HUDEP-2 (cell line): ENCODE measurements around the gene SCP2.
"Not testable (repeated sequence)": the region's sequence is repeated elsewhere in the genome, so short reads cannot be mapped to it uniquely, and the experiment has no call there.

Experiments
- DNase-seq, 76 experiments: peaks; one replicate each; lab custom pipeline; 2025; ENCODE audit not compliant: unreplicated experiment in 76 of 76; lab: John Stamatoyannopoulos, UW

Gene SCP2

DNA sequence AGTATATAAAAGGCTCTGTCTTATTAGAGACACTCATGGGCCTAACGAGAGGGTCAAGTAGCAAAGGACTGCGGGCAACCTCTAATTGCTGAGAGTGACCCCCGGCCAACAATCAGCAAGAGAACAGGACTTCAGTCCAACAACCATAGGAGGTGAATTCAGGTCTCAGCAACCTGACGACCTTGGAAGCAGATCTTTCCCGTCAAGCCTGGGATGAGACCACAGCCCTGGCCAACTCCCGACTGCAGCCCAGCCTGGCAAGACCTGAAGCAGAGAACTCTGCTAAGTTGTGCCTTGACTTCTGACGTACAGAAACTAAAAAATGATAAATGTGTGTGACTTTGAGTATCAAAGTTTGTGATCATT, 11.2 kb upstream of the SCP2 start:
- no peak for DNase-seq

DNA sequence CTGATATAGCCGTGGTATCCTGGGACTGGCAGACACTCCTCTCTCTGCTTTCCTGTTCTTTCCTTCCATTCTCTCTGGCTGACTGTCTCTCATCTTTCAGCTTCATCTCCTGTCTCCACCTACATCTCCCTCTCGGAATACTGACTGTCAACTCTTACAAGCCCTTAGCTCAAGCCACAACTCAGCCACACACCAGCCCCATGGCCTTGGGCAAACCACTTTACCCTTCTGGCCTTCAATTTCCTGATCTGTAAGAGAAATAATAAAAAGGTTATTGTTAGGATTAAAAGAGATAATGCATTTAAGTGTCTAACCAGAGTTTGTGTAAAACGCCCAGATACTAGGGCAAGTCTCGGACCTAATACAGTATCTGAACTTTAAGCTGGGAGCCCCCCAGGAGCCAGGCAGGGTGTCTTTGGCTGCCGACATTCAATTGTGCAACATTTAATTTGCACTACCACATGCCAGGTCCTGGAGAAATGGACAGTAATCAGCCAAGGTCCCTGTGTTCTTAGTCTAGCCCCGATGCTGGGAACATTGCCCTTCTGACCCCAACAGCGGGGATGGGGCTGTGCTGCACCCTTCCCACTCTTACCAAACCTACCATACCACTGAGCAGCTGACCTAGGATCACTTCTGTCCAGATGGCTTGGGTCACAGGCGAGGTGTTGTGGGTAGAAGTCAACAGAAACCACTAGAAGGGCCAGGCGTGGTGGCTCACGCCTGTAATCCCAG, 10.7 kb upstream of the SCP2 start:
- DNase-seq, result no peak

DNA sequence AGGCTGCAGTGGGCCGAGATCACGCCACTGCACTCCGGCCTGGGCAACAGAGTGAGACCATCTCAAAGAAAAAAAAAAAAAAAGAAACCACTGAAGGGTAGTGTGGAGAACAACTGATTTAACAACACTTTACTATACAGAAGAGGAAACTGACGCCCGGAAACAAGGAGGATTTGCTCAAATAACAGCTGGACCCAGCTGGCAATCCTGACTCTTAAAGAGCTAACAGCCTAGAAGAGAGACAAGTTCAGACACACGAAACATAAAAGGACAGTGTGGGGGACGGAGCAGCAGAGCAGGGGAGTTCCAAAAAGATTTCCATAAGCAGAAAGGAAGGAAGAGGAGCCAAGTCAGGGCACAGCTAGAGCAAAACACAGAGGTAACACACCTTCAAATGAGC, 9.9 kb upstream of the SCP2 start:
- no peak for DNase-seq

DNA sequence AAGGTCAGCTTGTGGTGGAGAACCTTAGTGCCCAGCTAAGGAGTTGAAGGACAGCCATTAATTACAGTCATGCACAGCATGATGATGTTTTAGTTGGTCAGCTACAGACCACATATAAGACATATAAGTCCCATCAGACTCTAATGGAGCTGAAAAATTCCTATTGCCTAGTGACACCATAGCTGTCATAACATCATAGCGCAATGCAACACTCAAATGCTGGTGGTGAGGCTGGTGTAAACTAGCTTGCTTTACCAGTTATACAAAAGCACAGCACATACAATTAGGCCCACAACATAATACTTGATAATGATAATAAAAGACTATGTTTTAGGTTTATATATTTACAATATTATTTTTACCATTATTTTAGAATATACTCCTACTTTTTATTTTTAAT, 9.5 kb upstream of the SCP2 start:
- DNase-seq, result no peak

DNA sequence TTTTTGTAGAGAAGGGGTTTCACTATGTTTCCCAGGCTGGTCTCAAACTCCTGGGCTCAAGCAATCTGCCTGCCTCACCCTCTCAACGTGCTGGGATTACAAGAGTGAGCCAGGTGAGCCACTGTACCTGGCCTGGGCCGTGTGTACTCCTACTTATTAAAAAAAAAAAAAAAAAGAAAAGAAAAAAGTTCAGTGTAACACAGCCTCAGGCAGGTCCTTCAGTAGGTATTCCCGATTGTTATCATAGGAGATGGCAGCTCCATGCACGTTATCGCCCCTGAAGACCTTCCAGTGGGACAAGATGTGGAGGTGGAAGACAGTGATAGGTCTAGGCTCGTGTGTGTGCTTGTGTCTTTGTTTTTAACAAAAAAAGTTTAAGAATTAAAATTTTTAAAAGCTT, 8.9 kb upstream of the SCP2 start:
- DNase-seq, result no peak

DNA sequence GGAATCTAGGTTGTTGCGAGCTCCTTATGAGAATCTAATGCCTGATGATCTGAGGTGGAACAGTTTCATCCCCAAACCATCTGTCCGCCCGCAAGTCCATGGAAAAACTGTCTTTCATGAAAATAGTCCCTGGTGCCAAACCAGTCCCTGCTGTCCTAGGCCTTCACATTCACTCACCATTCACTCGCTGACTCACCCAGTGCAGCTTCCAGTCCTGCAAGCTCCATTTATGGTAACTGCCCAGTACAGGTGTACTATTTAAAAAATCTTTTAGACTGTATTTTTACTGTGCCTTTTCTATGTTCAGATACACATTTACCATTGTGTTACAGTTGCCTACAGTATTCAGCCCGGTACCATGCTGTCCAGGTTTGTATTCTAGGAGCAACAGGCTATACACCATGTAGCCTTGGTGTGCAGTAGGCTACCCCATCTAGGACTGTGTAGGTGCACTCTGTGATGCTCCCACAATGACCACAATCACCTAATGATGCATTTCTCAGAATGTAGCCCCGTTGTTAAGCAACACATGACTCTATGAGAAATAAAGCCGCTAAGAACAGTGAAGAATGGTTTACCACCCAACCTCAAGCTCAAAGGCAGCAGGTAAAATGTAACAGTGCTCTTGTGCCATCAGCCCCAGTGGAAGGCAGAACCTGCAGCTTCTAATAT, 7.9 kb upstream of the SCP2 start:
- DNase-seq, result no peak

DNA sequence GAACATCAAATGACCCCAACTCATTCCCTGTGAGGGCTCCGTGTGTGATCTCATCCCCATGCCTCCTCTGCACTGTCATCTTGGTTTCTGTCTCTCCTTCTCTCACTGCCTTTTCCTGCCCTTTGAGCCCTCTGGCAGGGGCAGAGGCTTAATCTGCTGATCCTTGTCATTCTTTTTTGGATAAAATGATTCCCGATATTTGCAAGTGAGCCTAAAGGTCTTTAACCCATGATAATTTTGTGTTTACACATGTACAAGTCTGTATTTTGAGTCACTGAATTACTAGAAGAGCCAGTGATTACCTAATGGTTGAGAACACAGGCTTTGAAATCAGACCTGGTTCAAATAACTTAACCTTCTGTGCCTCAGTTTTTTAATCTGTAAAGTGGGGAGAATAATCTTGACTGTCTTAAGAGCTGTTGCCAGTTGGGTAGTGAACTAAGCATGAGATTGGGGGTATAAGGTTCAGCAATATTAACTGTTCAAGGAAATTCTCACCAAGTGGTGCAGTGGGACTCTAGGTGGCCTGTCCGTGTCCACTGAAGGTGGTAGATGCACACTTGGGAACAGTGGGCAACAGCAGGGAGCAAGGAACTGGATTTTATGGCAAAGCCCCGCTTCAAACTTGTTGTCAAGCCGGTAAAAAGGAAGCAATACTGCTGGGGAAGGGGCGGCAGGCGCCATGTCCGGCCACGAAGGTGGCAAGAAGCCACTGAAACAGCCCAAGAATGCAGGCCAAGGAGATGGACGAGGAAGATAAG, 7.2 kb upstream of the SCP2 start:
- no peak for DNase-seq

DNA sequence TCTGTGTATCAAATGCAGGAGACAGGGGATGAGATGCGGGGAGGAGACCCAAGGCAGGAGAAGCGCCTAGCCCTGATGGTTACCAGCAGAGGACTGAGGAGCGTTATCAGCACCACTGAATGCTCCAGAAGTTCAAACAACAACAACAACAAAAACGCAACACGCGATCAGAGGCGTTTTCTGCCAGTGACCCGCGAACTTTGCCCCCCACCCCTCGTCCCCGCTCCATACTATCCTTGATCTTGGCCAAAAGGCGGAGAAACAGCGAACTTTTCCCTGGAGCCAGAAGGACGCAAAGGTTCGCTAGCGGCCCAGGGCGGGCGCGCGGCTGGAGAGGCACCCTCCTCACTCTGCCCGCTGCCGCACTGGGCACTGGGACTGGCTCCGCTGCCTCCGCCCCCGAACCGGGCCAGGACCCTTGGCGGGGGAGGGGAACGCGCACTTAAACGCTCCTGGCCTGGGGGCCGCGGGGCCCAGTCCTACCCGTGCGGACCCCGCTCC, 6.2 kb upstream of the SCP2 start:
- DNase-seq, result no peak

DNA sequence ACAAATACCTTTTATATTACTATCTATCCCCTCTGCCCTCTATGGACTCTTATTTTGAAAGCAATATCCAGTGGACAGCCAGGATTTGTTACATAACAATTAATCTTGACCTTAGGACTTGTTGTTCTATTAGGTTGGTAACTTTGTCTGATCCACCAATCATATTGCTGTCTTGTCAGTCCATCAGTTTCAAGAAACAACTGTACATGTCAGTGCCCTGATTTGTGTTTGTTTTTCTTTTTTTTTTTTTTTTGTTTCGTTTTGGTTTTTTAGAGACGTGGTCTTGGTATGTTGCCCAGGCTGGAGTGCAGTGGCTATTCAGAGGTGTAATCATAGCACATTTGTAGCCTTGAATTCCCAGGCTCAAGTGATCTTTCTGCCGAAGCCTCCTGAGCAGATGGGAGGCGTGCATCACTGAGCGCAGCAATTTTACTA, 1.5 kb upstream of the SCP2 start:
- DNase-seq, result no peak

DNA sequence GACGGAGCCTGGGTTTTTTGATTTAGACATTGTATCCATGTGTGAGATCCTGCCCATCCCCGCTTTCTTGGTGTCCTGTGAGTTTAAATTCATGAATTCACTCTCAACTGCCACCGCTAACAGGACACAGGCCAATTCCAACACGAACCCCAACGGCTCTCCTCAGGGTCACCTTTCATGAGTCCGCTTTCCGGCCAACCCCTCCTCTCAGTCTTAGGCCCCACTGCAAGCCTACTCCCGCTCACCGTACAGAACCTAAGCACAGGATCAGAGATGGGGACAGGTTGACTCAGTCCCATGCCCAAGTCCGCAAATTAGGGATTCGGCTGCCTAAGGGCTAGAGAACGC, 238 bp upstream of the SCP2 start:
- no peak for DNase-seq

DNA sequence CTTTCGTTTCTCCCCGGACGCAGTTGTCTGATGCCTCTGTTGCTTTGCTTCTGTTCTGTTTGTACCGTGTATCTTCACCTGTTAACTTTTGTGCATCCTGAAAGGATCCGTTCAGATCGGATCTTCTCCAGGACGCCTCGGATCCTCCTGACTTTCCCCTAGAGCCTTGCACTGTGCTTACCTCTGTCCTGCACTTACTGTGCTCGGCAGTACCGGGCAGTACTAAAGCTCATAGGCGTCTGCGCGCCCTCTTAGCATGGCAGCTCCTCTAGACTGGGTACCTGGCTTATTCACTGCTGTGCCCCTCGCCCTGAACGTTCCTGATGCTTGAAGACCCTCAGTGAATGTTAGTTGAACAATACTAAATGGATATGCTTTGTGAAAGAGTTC, 934 bp downstream of the SCP2 start:
- DNase-seq, result no peak

DNA sequence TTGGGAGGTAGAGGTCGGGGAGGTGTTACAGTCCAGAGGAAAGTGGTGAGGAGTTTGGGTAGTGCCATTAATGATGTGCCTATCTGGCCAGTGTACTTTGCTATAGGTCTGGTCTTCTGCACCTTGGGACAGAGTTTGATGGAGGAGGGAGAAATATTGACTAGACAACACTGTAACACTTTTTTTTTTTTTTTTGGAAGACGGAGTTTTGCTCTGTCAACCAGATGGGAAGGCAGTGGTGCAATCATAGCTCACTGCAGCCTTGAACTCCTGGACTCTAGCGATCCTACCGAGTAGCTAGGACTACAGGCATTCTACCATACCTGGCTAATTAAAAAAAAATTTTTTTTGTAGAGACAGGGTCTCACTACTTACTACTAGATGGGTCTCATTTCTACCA, 1.9 kb downstream of the SCP2 start:
- DNase-seq, result no peak

DNA sequence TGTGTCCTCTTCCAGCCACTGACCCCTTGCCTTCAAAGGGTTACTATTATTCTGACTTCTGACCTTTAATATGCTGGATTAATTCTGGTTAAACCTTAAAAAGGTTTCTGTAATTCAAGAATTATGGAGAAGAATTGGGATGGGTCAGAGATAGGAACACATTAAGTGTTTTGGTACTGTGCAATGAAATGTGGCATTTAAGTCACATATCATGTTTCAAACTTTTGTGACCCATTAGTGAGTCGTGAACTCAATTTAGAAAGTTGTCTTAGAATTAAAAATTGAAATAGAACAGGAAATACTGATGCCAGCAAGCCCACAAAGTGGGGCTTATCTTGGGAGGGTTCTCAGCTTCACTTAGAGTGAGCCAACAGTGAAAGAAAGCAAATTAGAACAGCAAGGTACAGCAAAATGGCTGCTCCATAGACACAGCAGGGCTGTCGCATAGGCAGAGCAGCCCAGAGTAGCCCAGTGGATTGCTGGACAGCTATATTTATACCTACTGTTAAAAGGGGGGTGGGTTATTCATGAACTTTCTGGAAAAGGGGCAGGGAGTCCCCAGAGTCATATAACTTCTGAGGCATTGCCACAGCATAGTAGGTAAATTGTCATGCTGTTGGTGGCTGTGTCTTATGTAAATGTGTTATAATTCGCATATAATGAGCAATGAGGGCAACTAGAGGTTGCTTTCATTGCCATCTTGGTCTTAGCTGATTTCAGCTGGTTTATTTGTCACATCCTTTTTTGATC, 10.5 kb downstream of the SCP2 start:
- no peak for DNase-seq

DNA sequence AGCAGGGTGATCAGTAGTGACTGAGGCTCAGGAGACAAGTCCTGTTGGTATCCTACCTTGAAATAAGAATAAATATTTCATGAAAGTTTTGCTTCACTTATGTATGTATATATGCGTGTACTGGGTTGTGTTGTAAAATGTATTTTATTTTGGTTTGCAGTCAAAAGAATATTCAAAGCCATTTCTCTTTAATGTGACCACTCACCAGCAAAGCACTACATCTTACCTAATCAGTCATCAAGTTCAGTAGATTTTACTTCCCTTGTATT, 11.0 kb downstream of the SCP2 start:
- no peak for DNase-seq

DNA sequence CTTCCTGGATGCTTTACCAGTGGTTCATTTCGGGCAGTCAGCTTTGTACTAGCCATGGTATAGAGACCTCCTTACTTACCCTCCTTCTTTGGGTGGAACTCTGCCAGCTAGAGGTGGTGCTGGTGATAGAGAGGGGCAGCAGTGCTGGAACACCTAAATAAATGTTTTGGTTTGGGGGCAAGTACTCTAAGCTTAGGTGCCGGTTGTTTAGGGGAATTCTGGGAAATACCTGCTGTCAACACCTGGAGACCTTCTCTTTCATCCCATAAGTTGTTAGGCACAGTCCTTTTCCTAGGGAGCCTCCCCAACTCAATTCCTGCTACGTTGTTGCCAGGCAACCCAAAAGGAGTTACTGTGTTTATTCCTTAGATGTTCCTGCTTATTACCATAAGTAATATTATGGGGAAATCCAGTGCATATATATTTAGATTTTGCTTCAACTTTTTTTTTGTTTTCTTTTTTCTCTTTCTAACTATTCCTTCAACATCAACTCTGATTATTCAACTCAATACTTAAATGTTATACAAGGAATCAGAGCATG, 16.9 kb downstream of the SCP2 start:
- no peak for DNase-seq

DNA sequence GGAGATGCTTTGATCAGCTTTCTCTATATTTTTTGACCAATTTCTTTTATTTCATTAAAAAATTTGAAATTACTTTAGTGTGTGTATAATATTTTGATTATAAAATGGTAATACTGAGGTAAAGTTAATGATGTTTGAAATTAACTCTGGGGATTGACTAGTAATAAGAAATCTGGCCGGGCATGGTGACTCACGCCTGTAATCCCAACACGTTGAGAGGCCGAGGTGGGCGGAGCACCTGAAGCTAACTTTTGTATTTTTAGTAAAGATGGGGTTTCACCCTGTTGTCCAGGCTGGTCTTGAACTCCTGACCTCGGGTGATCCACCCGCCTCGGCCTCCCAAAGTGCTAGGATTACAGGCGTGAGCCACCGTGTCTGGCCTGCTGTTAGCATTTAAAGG, 17.5 kb downstream of the SCP2 start:
- no peak for DNase-seq

DNA sequence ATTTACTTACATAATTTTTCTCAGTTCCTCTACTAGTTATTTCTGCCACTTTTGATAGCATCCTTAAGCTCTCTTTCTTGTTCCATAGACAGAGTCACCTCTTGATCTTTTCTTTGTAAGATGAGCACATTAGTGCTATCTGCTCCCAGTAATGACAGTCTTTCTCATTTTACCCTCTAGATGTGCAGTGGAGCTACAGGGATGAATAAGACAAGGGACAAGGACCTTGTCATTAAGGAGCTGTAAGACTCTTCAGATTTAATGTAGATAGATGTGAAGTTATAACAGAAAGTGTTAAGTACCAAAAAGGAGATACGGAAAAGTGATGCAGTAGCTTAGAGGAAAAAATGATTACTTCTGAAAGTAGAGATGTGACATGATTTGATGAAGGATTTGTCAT, 20.4 kb downstream of the SCP2 start:
- DNase-seq, result no peak

DNA sequence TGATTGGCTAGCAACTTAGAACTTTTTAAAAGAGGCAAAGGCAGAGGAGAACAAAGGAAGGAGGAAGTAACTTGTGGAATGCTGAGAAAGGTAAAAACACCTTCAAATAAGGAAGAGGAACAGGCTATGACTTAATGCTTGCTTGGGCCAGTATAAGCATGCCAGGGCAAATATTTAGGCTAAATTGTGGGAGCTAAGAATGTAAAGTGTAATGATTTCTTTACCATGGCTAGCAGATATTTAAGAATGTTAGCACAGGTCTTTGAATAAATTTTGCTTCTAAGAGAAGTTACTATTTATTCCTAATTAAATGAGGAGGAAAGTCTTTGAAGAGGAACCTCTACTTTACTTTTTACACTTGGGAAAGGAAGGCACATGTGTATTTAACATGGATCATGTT, 22.5 kb downstream of the SCP2 start:
- not testable (repeated sequence) for DNase-seq

DNA sequence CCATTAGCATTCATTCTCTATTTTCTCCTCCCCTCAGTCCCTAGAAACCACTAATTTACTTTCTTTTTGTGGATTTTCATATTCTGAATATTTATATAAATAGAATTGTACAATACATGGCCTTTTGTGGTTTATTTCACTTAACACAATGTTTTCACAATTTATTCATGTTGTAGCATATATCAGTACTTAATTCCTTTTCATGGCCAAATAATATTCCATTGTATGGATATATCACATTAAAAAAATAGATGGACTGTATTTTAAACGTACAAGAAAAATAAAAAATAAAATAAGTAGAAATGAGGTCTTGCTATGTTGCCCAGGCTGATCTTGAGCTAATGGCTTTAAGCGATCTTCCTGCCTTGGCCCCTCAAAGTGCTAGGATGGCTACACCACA, 25.0 kb downstream of the SCP2 start:
- DNase-seq, result no peak

DNA sequence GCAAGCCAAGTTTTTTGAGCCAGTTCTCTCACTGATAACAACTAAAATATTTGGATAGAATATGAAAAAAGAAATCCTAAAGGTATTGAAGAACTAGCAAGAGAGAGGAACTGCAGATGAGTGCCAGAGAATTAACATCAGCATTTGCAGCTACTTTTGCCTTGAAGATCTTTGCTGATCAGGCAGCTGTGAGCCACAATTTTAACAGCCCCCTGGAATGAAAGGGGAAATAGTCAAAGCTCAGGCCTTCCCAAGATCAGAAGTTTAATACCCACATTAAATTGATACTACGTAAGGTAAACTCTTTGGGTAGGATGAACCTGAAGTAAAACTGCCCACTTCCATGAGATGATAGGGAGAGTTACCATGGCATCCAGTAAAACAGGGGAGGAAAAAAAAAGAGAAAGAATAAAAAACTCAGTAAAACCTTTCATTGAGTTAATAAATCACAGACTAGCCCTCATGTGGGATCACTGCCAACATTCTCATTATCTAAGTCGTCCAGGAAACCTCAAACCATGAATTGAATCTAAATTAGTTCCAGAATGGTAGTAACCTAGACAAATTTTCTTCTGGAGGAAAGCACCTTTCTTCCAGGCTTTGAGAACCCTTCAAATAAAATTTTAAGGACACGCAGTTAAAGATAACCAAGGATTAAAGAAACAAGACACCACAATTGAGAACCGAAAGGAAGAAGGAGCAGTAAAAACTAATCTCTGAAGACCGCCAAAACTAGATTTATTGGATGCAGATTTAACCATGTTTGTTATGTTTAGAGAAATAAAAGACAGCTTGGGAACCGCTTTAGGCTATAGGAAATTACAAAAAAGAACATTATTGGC, 28.3 kb downstream of the SCP2 start:
- peak in 10 of 76 experiments; percentile 1 to 27 (median 8) for DNase-seq
